HEK293 (cell line): ENCODE measurements around the gene DNM1.
A peak's percentile ranks its signal among the peaks of the same experiment; 100 is the strongest.

ENCODE experiments used
- CTCF ChIA-PET: fragments of 350-600 bp; formaldehyde crosslinking; extraction: SDS; loops from one replicate; lab custom pipeline; 2021; ENCODE audit warnings: antibody characterized with exemption; lab: Yijun Ruan, JAX
- POLR2A ChIA-PET: fragments of 300-600 bp; formaldehyde crosslinking; extraction: SDS; loops from one replicate; lab custom pipeline; 2020; ENCODE audit warnings: antibody characterized with exemption, inconsistent platforms; lab: Yijun Ruan, JAX
- H3K27ac ChIP-seq: fragments of 200-500 bp; sonication (Bioruptor generic); 2 replicates; pipeline ENCODE4 v1.5.1; 2014; ENCODE audit warnings: low read depth, low read length, control low read depth, inconsistent platforms; ENCODE audit errors: extremely low read depth
- H3K36me3 ChIP-seq, 2 experiments: fragments of 200-500 bp in 1 of 2; sonication (Bioruptor generic) in 1 of 2; 1 replicate in 1 of 2; 2 replicates in 1 of 2; pipeline ENCODE4 v1.5.1; 2014 to 2017; ENCODE audit warnings: inconsistent platforms in 2 of 2, low read length in 2 of 2; ENCODE audit not compliant: control insufficient read depth in 2 of 2, insufficient read depth in 1 of 2
- H3K4me1 ChIP-seq: fragments of 200-500 bp; sonication (Bioruptor generic); 2 replicates; pipeline ENCODE4 v1.5.1; 2014; ENCODE audit warnings: mild to moderate bottlenecking, low read length, inconsistent platforms; ENCODE audit not compliant: control insufficient read depth, insufficient read depth
- H3K4me3 ChIP-seq: 2 replicates; pipeline ENCODE4 v1.5.1; 2011; ENCODE audit warnings: low read depth, mild to moderate bottlenecking, control low read depth, low read length, moderate library complexity
- H3K9me3 ChIP-seq: fragments of 200-500 bp; sonication (Bioruptor generic); 2 replicates; pipeline ENCODE4 v1.5.1; 2014; ENCODE audit warnings: low read depth, low read length, inconsistent platforms; ENCODE audit not compliant: control insufficient read depth, insufficient read depth
- PRDM4 ChIP-seq: fragments of 450-650 bp; formaldehyde crosslinking; IDR thresholded peaks from 2 replicates; pipeline ENCODE4 v1.5.1; 2017; ENCODE audit warnings: missing biosample characterization, missing genetic modification characterization
- ZIC2 ChIP-seq: fragments of 450-650 bp; formaldehyde crosslinking; IDR thresholded peaks from 2 replicates; pipeline ENCODE4 v1.5.1; 2016; ENCODE audit warnings: missing biosample characterization, missing genetic modification characterization
- ZNF398 ChIP-seq: fragments of 450-650 bp; formaldehyde crosslinking; IDR thresholded peaks from 2 replicates; pipeline ENCODE4 v1.5.1; 2017; ENCODE audit warnings: missing biosample characterization, missing genetic modification characterization
- ZNF513 ChIP-seq: fragments of 450-650 bp; IDR thresholded peaks from 2 replicates; pipeline ENCODE4 v1.5.1; 2018; ENCODE audit warnings: missing biosample characterization, missing genetic modification characterization
- ZNF518A ChIP-seq: fragments of 450-650 bp; formaldehyde crosslinking; conservative IDR thresholded peaks from 2 replicates; pipeline ENCODE4 v1.5.1; 2016; ENCODE audit warnings: low read depth, missing biosample characterization, missing genetic modification characterization
- ZNF521 ChIP-seq: fragments of 450-650 bp; formaldehyde crosslinking; IDR thresholded peaks from 2 replicates; pipeline ENCODE4 v1.5.1; 2017; ENCODE audit warnings: missing biosample characterization, mild to moderate bottlenecking, missing genetic modification characterization
- ZNF600 ChIP-seq: fragments of 450-650 bp; formaldehyde crosslinking; IDR thresholded peaks from 2 replicates; pipeline ENCODE4 v1.5.1; 2016; ENCODE audit warnings: missing biosample characterization, missing genetic modification characterization
- ZNF623 ChIP-seq: fragments of 450-650 bp; formaldehyde crosslinking; IDR thresholded peaks from 2 replicates; pipeline ENCODE4 v1.5.1; 2016; ENCODE audit warnings: missing biosample characterization, missing genetic modification characterization
- ZNF629 ChIP-seq: fragments of 450-650 bp; formaldehyde crosslinking; IDR thresholded peaks from 2 replicates; pipeline ENCODE4 v1.5.1; 2017; ENCODE audit warnings: missing biosample characterization, missing genetic modification characterization
- ZNF639 ChIP-seq: fragments of 450-650 bp; formaldehyde crosslinking; IDR thresholded peaks from 2 replicates; pipeline ENCODE4 v1.5.1; 2016; ENCODE audit warnings: missing biosample characterization, missing genetic modification characterization
- ZNF76 ChIP-seq: fragments of 450-650 bp; formaldehyde crosslinking; IDR thresholded peaks from 2 replicates; pipeline ENCODE4; 2016; ENCODE audit warnings: low read depth, missing biosample characterization, missing genetic modification characterization, borderline replicate concordance
- ZNF776 ChIP-seq: fragments of 450-650 bp; formaldehyde crosslinking; IDR thresholded peaks from 2 replicates; pipeline ENCODE4 v1.5.0; 2017; ENCODE audit warnings: missing biosample characterization, missing genetic modification characterization, borderline replicate concordance

Gene DNM1

GRCh38 chr9:128162215-128163026 lies 40.8 kb upstream of the DNM1 start:
- CTCF ChIA-PET: interaction anchor here (0.6 to 0.7 kb wide), 2 partner anchors 35 to 104 kb away, joined by 3 read pairs; no protein-coding TSS in a partner anchor
- Histone ChIP-seq H3K27ac (no peak overlapping the region), H3K9me3 (no peaks in the 10 kb centered on the region)
- TF ChIP-seq ZNF776 (tag by site-specific recombination) (no peak), ZNF600 (tag by site-specific recombination) (0 out of 2 replicates have a peak, but pooled peaks have one; percentile 30), ZNF521 (tag by site-specific recombination) (no peak), PRDM4 (tag by site-specific recombination) (peak; percentile 68; the same call in 1 of the 2 replicates), ZNF629 (tag by site-specific recombination) (no peak), ZNF513 (no peak), ZNF623 (tag by site-specific recombination) (peak; percentile 98), ZNF518A (tag by site-specific recombination) (no peak), ZNF398 (tag by site-specific recombination) (no peak), ZIC2 (tag by site-specific recombination) (no peak), ZNF639 (no peak), ZNF76 (no peak)
- TF ChIP-seq, all 188 proteins: peak for 3
- POLR2A ChIA-PET: interaction anchor here (0.8 to 3.9 kb wide), 4 partner anchors 8 to 52 kb away, joined by 3 to 30 read pairs (median 4); partner anchors contain the start of gene CIZ1
- H3K4me3 ChIP-seq: no peak overlapping the region
- peaks cover 0 to 50% of the 10 kb centered on the region in 2 experiments; a peak in 2 of 3 replicates for H3K36me3 ChIP-seq
- no peaks in the 10 kb centered on the region for H3K4me1 ChIP-seq
